ENCODE measurements around the gene PTPRJ. TPM values are rescaled to one million over a fixed set of nuclear protein-coding genes. Genes with fewer than 3 reads are reported as not detected.

The PTPRJ gene
- total and polyA plus RNA-seq, 10 donors, result 6.4 to 135 (median 74.6) TPM

- peaks cover 17 to 97% (median 58%) of the 10 kb centered on the region in 6 donors for H3K4me1 ChIP-seq
- DNase-seq, result no peak
- no peaks in the 10 kb centered on the region for H3K27me3 ChIP-seq (replicated peaks in 1 of 7)
- TF ChIP-seq, protein P1, sequence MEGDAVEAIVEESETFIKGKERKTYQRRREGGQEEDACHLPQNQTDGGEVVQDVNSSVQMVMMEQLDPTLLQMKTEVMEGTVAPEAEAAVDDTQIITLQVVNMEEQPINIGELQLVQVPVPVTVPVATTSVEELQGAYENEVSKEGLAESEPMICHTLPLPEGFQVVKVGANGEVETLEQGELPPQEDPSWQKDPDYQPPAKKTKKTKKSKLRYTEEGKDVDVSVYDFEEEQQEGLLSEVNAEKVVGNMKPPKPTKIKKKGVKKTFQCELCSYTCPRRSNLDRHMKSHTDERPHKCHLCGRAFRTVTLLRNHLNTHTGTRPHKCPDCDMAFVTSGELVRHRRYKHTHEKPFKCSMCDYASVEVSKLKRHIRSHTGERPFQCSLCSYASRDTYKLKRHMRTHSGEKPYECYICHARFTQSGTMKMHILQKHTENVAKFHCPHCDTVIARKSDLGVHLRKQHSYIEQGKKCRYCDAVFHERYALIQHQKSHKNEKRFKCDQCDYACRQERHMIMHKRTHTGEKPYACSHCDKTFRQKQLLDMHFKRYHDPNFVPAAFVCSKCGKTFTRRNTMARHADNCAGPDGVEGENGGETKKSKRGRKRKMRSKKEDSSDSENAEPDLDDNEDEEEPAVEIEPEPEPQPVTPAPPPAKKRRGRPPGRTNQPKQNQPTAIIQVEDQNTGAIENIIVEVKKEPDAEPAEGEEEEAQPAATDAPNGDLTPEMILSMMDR (IDR thresholded peaks at IDR 0.05 in 8 of 11, conservative IDR thresholded peaks at IDR 0.05 in 3 of 11), result no peak
- TF ChIP-seq POLR2A (IDR thresholded peaks at IDR 0.05), result no peak
- TF ChIP-seq POLR2AphosphoS5 (IDR thresholded peaks at IDR 0.05), result no peak
- peaks cover 0 to 12% (median 0%) of the 10 kb centered on the region in 6 donors for H3K36me3 ChIP-seq
- intact Hi-C loops (cut with DNase I; ENCODE audit: low total_unique reads), result no loop called here
- 93 to 97% (median 95%) methylated on average over 9 of the region's 9 CpGs for WGBS, 5 donors
- no peak overlapping the region for H3K4me3 ChIP-seq
- H3K9me3 ChIP-seq, result no peaks in the 10 kb centered on the region
- no peak overlapping the region for H3K27ac ChIP-seq
Measured at GRCh38 chr11:48094643-48095339, 114.4 kb downstream of the PTPRJ start.

DNA sequence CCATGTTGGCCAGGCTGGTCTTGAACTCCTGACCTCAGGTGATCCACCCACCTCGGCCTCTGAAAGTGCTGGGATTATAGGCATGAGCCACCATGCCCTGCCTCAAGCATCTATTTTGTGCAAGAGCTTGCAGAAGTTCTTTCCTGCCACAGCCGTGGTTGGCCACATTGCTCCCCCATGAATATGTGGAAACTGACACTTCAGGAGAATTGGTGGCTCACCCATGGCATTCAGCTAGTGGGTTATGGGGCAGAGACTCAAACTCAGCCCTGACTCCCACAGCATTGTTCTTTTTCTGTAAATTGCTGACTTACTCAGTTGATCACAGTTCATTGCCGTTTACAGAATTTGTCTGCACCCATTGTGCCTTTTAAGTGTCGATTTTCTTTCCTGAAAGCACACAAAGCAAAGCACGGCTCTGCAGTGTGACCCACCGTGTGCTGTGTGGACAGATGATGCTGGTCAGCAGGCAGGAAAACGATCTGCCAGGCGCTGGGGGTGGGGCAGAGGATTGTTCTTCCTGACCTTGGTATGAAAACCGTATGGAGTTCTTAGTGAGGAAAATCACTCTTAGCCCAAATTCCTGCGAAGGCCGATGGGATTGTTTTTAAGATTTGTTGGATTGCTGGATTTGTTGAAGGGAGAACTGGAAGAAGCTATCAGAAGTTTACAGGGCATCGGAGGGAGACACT lies 115.6 kb downstream of the PTPRJ start:
- 60 to 73% (median 65%) methylated on average over 12 of the region's 12 CpGs for WGBS, 5 donors
- H3K9me3 ChIP-seq, result no peaks in the 10 kb centered on the region
- H3K36me3 ChIP-seq, result peaks cover 0 to 5% (median 0%) of the 10 kb centered on the region in 6 donors
- TF ChIP-seq POLR2AphosphoS5 (IDR thresholded peaks at IDR 0.05) (no peak), POLR2A (IDR thresholded peaks at IDR 0.05) (no peak)
- TF ChIP-seq, protein P1 (IDR thresholded peaks at IDR 0.05 in 8 of 11, conservative IDR thresholded peaks at IDR 0.05 in 3 of 11), result no peak
- H3K4me1 ChIP-seq, result peaks cover 17 to 97% (median 59%) of the 10 kb centered on the region in 6 donors
- intact Hi-C loops (cut with DNase I; ENCODE audit: low total_unique reads), result no loop called here
- no peak for DNase-seq
- peak overlapping the region in 3 of 8 donors; percentile 3 to 14 (median 8) for H3K27ac ChIP-seq
- no peaks in the 10 kb centered on the region for H3K27me3 ChIP-seq (replicated peaks in 1 of 7)
- H3K4me3 ChIP-seq, result no peak overlapping the region

DNA sequence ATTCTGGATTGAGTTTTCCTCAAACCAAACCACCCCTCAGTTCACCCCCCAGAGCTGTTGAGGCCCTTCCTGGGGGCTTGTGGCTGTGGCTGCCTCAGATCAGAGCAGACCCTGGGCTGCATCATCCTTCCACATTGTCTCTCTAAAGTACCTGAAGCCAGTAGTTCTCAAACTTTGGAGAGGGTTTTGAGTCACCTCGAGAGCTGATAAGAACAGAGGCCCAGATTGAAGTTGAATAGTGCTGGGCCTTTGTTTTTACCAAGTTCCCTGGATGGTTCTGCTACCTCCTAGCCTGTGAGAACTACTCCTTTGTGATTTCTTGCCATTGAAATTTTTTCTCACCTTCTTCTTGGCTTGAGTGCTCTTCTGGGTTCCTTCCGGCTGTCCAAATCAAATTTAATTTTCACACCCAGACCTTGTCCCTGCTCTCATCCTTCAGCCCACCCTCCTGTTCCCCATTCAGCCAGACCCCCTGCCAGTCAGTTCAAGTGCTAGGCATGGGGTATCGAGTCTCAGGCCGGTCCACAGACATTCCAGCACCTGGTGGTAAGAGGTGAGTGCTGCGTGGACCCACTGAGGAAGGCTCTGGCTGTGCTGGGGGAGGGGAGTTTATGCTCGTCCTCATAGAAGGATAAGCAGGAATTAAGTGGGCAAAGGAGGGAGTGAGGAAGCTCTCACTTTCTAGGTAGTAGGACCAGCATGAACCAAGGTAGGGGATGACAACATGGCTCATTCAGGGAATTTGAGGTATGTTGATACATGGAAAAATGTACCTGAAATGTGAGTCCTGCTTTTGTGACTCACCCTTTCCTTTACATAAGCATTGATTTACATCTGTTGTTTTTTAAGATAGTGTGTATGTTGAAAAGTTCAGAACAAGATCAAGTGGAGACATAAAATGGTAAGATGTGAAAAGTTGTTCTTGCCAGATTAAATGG lies 116.5 kb downstream of the PTPRJ start:
- H3K4me1 ChIP-seq, result peaks cover 22 to 97% (median 60%) of the 10 kb centered on the region in 6 donors
- H3K4me3 ChIP-seq, result no peak overlapping the region
- intact Hi-C loops (cut with DNase I; ENCODE audit: low total_unique reads), result no loop called here
- H3K27me3 ChIP-seq (replicated peaks in 1 of 7), result no peaks in the 10 kb centered on the region
- 82 to 96% (median 94%) methylated on average over 6 of the region's 6 CpGs for WGBS, 5 donors
- H3K9me3 ChIP-seq, result no peaks in the 10 kb centered on the region
- TF ChIP-seq, protein P1 (IDR thresholded peaks at IDR 0.05 in 8 of 11, conservative IDR thresholded peaks at IDR 0.05 in 3 of 11), result no peak
- TF ChIP-seq POLR2A (IDR thresholded peaks at IDR 0.05) (no peak), POLR2AphosphoS5 (IDR thresholded peaks at IDR 0.05) (no peak)
- peaks cover 0 to 2% (median 0%) of the 10 kb centered on the region in 6 donors for H3K36me3 ChIP-seq
- H3K27ac ChIP-seq, result peak overlapping the region in 3 of 8 donors; percentile 3 to 14 (median 8)
- no peak for DNase-seq
